ENCODE data around the gene CPNE4.

The CPNE4 gene

GRCh38 chr3:131901686-131902085, 133.1 kb downstream of the CPNE4 start:
- Histone ChIP-seq H3K79me2 (ENCODE audit: insufficient read depth, low read length) (no peaks in the 10 kb centered on the region), H3K36me3 (ENCODE audit: insufficient read depth, low read length) (no peaks in the 10 kb centered on the region), H3K4me3 (ENCODE audit: low read length, poor library complexity, severe bottlenecking) (no peak overlapping the region), H3K4me2 (ENCODE audit: low read depth, low read length, poor library complexity, severe bottlenecking) (no peak overlapping the region), H3K9ac (ENCODE audit: low read depth, low read length, poor library complexity, severe bottlenecking) (no peak overlapping the region), H2AFZ (ENCODE audit: low read length) (no peak overlapping the region), H3K27me3 (ENCODE audit: insufficient read depth, low read length, poor library complexity, severe bottlenecking) (no peaks in the 10 kb centered on the region), H3K4me1 (ENCODE audit: insufficient read depth, low read length, poor library complexity, severe bottlenecking) (no peaks in the 10 kb centered on the region), H3K9me3 (ENCODE audit: insufficient read depth, low read depth, low read length) (no peaks in the 10 kb centered on the region), H3F3A (ENCODE audit: low read depth) (no peaks in the 10 kb centered on the region), H4K20me1 (ENCODE audit: insufficient read depth, low read length, poor library complexity, severe bottlenecking) (no peaks in the 10 kb centered on the region), H3K9me2 (replicated peaks; ENCODE audit: low read depth, low read length) (no peaks in the 10 kb centered on the region; the same call in 1 of the 2 replicates)
- TF ChIP-seq CTCF (conservative IDR thresholded peaks at IDR 0.05; ENCODE audit: low read length), result no peak
- TF ChIP-seq EZH2phosphoT487 (IDR thresholded peaks at IDR 0.05; ENCODE audit: borderline replicate concordance), result no peak

GRCh38 chr3:131900891-131901290, 133.9 kb downstream of the CPNE4 start:
- Histone ChIP-seq H3K36me3 (ENCODE audit: insufficient read depth, low read length) (no peaks in the 10 kb centered on the region), H3K9me3 (ENCODE audit: insufficient read depth, low read depth, low read length) (no peaks in the 10 kb centered on the region)
- TF ChIP-seq CTCF (conservative IDR thresholded peaks at IDR 0.05; ENCODE audit: low read length) (no peak), EZH2phosphoT487 (IDR thresholded peaks at IDR 0.05; ENCODE audit: borderline replicate concordance) (no peak)

GRCh38 chr3:131899021-131899420, 135.8 kb downstream of the CPNE4 start:
- Histone ChIP-seq H3K9me2 (replicated peaks; ENCODE audit: low read depth, low read length) (no peaks in the 10 kb centered on the region; the same call in 1 of the 2 replicates), H3K4me2 (ENCODE audit: low read depth, low read length, poor library complexity, severe bottlenecking) (no peak overlapping the region), H3K9ac (ENCODE audit: low read depth, low read length, poor library complexity, severe bottlenecking) (no peak overlapping the region), H3K4me1 (ENCODE audit: insufficient read depth, low read length, poor library complexity, severe bottlenecking) (no peaks in the 10 kb centered on the region), H3F3A (ENCODE audit: low read depth) (no peaks in the 10 kb centered on the region), H3K27me3 (ENCODE audit: insufficient read depth, low read length, poor library complexity, severe bottlenecking) (no peaks in the 10 kb centered on the region), H3K4me3 (ENCODE audit: low read length, poor library complexity, severe bottlenecking) (no peak overlapping the region), H2AFZ (ENCODE audit: low read length) (no peak overlapping the region), H3K9me3 (ENCODE audit: insufficient read depth, low read depth, low read length) (no peaks in the 10 kb centered on the region), H3K36me3 (ENCODE audit: insufficient read depth, low read length) (no peaks in the 10 kb centered on the region), H4K20me1 (ENCODE audit: insufficient read depth, low read length, poor library complexity, severe bottlenecking) (no peaks in the 10 kb centered on the region), H3K79me2 (ENCODE audit: insufficient read depth, low read length) (no peaks in the 10 kb centered on the region)
- TF ChIP-seq EZH2phosphoT487 (IDR thresholded peaks at IDR 0.05; ENCODE audit: borderline replicate concordance), result no peak
- no peak for TF ChIP-seq CTCF (conservative IDR thresholded peaks at IDR 0.05; ENCODE audit: low read length)

More at GRCh38 chr3:131900891-131901290, 133.9 kb downstream of the CPNE4 start:
- H4K20me1 ChIP-seq (ENCODE audit: insufficient read depth, low read length, poor library complexity, severe bottlenecking), result no peaks in the 10 kb centered on the region
- no peak overlapping the region for H2AFZ ChIP-seq (ENCODE audit: low read length)
- no peaks in the 10 kb centered on the region; the same call in 1 of the 2 replicates for H3K9me2 ChIP-seq (replicated peaks; ENCODE audit: low read depth, low read length)
- no peaks in the 10 kb centered on the region for H3K79me2 ChIP-seq (ENCODE audit: insufficient read depth, low read length)
- no peaks in the 10 kb centered on the region for H3K4me1 ChIP-seq (ENCODE audit: insufficient read depth, low read length, poor library complexity, severe bottlenecking)
- no peak overlapping the region for H3K4me2 ChIP-seq (ENCODE audit: low read depth, low read length, poor library complexity, severe bottlenecking)
- H3K9ac ChIP-seq (ENCODE audit: low read depth, low read length, poor library complexity, severe bottlenecking), result no peak overlapping the region
- no peaks in the 10 kb centered on the region for H3K27me3 ChIP-seq (ENCODE audit: insufficient read depth, low read length, poor library complexity, severe bottlenecking)
- no peaks in the 10 kb centered on the region for H3F3A ChIP-seq (ENCODE audit: low read depth)
- H3K4me3 ChIP-seq (ENCODE audit: low read length, poor library complexity, severe bottlenecking), result no peak overlapping the region
